ENCODE data around the gene KRT3.
"Not testable (repeated sequence)": the region's sequence is repeated elsewhere in the genome, so short reads cannot be mapped to it uniquely, and the experiment has no call there.

Gene KRT3

GRCh38 chr12:52798003-52798670, 2.2 kb upstream of the KRT3 start:
- no peak for DNase-seq (ENCODE audit: low read depth, low spot score)

- no peak for DNase-seq (ENCODE audit: low read depth, low spot score)
Measured at GRCh38 chr12:52797529-52797894, 1.6 kb upstream of the KRT3 start.

DNA sequence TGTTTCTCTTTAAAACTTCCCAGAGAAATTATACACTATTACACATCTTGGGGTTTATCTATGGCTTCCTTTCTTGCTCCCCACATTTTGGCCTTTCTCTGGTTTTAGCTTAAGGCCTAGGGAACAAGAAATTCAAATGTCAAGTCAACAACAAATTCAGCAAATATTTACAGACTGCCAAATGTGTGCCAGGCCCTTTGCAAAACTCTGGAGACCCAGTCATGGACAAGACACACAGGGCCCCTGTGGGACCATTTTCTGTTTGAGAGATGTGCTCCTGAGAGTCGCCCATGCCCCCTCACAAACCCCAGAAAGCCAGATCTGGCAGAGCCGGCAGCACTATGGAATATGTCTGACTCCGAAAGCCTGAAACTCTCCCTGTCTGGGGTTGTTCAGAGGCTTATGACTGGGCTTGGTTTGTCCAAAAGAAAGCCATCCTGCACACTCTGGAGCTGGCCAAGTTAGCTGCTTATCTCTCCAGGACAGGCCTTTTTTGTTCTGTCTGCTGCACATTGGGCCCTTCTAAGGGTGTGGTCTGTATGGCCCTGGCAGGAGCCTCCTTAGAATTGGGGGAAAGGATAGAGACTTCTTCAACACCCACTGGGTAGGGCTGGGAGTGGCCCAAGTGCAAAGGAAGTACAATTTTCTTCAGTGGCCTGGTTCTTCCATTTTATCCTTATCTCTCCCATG, 1.1 kb upstream of the KRT3 start:
- no peak for DNase-seq (ENCODE audit: low read depth, low spot score)

DNA sequence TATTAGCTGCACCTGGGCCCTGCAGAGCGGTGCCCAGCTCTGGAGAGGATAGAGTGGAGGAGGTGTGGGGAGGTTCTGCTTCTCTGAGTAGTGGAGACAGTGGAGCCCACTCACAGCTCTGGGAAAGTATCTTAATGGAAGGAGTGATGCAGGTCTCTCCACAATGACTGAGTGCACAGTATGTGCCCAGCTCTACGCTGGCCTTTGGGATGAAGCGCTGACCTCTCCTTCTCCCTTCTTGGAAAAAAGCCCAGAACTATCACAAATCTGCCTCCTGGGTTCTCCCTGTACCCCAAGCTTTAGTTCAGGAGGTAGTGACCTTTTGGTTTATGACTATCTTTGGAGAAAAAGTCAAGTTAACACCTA, 495 bp upstream of the KRT3 start:
- no peak for DNase-seq (ENCODE audit: low read depth, low spot score)

DNA sequence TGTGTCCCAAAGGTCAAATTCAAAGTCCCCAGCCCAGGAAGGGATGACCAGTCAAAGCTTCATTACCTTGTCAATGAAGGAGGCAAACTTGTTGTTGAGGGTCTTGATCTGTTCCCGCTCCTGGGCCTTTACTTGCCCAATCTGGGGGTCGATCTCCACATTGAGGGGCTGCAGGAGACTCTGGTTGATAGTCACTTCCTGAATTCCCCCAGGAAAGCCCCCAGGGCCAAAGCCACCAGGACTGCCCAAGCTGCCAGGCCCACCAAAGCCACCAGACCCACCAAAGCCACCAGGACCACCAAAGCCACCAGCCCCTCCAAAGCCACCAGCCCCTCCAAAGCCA, 614 bp downstream of the KRT3 start:
- DNase-seq (ENCODE audit: low read depth, low spot score), result not testable (repeated sequence)

DNA sequence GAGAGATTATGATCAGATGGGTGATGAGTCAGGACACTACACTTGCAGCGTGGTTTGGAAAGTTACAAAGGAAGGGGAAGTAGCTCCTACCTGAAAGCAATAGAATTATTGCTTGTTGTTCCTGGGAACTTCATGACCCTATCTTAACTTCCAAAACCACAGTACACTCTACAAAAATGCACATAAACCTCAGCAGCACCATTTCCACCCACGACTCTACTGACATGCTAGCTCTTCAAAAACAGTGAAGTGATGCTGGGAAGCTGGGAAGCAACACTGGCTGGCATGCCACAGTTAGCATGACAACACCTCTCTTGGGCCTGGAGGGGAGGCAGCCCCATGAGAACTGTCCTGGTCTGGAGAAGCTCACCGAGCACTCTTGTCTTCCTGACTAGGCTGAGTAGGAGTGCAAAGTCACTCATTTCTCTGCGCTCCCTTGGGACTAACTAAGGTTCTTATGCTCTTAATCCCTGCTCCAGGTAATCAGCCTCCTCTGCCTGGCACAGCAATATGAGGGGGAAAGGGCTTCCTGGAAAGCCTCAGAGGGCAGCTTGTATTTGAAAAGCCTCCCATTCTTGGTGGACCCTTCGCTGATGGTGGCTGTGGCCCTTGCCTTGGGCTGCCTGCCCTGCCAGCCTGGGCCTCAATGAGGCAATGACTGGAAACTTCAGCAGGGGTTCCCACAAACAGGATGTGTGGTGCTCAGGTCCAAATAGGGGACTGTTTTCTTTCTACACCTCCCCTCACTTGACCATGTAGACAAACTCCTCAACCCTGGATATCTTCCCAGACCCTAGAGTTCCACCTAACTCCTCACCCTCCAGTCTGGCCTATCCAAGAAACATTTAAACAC, 1.2 kb downstream of the KRT3 start:
- no peak for DNase-seq (ENCODE audit: low read depth, low spot score)

DNA sequence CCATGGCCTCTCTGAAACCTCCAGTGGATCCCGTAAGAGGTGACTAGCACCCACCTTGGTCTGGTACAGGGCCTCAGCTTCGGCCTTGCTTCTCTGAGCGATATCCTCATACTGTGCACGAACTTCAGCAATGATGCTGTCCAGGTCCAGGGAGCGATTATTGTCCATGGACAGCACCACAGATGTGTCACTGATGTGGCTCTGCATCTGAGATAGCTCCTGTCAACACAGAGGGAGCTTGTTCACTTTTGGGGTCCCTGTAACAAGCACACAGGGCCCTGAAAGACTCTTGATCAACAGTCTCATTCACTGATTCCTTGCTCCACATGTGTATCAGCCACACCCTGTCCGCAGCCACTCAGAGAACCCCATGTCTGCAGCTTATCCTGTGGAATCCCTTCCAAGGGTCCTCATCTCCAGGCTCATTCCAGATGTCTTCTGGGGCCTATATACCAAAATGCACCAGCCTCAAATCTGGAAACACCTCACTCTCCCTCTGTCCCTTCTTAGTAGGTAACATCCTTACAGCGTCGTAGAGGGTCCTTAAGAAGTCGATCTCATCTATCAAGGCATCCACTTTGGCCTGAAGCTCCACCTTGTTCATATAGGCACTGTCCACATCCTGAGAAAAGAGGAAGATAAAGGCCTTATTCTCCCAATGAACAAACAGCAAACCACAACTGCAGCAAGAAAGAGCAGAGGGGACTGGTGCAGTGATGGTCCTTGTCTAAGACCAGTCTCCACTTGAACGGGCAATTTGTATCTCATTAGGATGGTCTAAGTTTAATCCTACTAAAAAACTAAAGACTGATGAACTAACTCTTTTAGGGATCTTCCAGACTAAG, 3.5 kb downstream of the KRT3 start:
- no peak for DNase-seq (ENCODE audit: low read depth, low spot score)

GRCh38 chr12:52791271-52792184, 4.4 kb downstream of the KRT3 start:
- DNase-seq (ENCODE audit: low read depth, low spot score), result no peak

DNA sequence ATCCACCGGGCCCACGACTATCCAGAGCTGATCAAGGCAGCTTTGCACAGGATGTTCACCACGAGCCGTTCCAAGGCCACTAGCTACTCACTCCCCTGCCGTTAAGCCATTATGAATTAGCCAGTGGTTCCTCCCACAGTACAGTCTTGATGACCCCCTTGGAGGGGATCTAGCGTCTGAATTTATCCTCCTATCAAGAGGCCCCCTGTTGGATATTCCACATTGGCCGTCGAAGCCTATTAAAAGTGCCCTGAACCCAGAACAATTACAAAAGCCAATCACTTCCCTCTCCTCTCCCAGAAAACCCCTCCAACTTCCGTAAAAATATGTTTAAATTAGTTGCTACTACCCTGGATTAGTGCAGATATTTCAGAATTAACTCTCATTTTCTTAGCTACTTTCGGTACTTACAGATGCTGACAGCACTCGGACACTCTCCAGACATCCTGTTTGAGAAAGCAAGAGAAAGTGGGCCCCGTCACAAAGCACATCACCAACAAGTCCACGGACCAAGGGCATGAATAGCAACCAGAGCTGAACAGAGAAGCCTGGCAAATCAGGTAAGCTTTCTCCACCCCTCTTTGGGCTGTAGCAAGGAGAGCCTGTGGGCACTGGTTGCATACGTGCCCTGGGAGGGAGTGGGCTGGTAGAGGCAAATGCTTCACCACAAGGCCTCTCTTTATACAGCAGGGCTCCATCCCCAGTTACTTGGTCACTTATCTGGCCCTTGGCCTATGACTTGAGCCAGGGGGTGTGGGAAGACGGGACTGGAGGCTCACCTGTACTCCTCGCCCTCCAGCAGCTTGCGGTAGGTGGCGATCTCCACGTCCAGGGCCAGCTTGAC, 5.3 kb downstream of the KRT3 start:
- no peak for DNase-seq (ENCODE audit: low read depth, low spot score)

GRCh38 chr12:52789637-52790426, 6.1 kb downstream of the KRT3 start:
- peak; percentile 54 for DNase-seq (ENCODE audit: low read depth, low spot score)

DNA sequence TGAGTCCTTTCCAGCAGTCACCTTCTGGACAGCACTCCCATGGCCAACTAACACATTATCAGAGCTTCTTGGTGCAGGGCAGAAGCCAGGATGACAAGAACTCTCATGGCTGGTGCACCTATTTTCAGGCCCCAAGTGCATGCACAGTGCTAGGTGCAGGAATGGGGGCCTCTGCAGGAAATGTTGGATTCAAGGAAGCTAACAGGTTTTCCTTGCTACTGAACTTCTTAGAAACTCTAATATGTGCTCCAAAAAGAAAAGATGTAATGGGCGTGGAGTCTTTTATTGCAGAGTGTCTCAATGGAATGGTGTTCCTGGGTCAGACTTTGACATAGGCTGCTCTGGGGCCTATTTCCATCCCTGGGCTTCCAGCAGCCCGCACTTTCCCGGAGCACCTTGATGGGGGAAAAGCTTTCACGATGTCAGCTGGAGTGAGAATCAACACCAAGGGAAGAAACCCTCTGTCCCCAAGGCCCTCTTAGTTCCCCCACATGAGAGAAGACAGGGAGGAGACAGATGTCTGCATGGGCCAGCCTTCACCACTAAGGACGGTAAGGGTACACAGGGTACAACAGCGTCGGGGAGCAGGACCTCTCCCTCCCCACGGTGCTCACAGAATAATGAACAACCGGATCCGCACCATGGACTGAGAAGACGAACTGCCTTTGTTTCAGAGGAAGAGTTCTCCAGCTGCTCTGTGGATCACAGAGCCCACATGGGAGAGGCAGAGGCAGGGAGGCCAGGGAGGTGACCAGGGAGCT, 6.9 kb downstream of the KRT3 start:
- no peak for DNase-seq (ENCODE audit: low read depth, low spot score)

GRCh38 chr12:52788192-52788875, 7.6 kb downstream of the KRT3 start:
- DNase-seq (ENCODE audit: low read depth, low spot score), result no peak

GRCh38 chr12:52787324-52788191, 8.4 kb downstream of the KRT3 start:
- no peak for DNase-seq (ENCODE audit: low read depth, low spot score)

DNA sequence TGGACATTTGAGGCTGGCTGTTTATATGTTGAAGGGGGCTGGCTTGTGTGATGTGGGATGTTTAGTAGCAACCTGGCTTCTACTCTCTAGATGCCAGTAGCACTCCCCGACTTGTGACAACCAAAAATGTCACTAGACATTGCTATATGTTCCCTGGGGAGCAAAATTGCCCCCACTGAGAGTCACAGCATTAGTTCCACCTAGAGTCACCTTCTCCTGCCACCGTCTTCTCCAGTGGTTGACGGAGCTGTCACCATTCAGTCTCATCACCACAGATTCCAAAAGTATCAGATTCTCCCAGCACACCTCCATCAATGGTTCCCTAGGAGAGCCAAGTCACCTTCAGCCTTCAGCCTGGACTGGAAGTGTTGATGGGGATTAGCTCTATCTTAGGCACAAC, 11.0 kb downstream of the KRT3 start:
- DNase-seq (ENCODE audit: low read depth, low spot score), result no peak

GRCh38 chr12:52783563-52784316, 12.2 kb downstream of the KRT3 start:
- DNase-seq (ENCODE audit: low read depth, low spot score), result no peak

- DNase-seq (ENCODE audit: low read depth, low spot score), result no peak
Measured at GRCh38 chr12:52782502-52782901, 13.4 kb downstream of the KRT3 start.
